NCI-H2196 treated with DMSO at 0.1 percent for 48 hours (cell line): ENCODE results near the gene TJP3.
"Not testable (repeated sequence)": the region's sequence is repeated elsewhere in the genome, so short reads cannot be mapped to it uniquely, and the experiment has no call there.

ENCODE experiments used
- DNase-seq: peaks from one replicate; lab custom pipeline; 2025; ENCODE audit not compliant: unreplicated experiment; lab: John Stamatoyannopoulos, UW

Gene TJP3, protein sequence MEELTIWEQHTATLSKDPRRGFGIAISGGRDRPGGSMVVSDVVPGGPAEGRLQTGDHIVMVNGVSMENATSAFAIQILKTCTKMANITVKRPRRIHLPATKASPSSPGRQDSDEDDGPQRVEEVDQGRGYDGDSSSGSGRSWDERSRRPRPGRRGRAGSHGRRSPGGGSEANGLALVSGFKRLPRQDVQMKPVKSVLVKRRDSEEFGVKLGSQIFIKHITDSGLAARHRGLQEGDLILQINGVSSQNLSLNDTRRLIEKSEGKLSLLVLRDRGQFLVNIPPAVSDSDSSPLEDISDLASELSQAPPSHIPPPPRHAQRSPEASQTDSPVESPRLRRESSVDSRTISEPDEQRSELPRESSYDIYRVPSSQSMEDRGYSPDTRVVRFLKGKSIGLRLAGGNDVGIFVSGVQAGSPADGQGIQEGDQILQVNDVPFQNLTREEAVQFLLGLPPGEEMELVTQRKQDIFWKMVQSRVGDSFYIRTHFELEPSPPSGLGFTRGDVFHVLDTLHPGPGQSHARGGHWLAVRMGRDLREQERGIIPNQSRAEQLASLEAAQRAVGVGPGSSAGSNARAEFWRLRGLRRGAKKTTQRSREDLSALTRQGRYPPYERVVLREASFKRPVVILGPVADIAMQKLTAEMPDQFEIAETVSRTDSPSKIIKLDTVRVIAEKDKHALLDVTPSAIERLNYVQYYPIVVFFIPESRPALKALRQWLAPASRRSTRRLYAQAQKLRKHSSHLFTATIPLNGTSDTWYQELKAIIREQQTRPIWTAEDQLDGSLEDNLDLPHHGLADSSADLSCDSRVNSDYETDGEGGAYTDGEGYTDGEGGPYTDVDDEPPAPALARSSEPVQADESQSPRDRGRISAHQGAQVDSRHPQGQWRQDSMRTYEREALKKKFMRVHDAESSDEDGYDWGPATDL

GRCh38 chr19:3708207-3708931, at the start of gene TJP3:
TJP3 (plus strand) TSS chr19:3708384; CDS start chr19:3728433, 20,049 bp downstream.
- DNase-seq: peak; percentile 36

- DNase-seq: no peak
Observed at GRCh38 chr19:3658870-3659745, 49.1 kb upstream of the TJP3 start.

DNA sequence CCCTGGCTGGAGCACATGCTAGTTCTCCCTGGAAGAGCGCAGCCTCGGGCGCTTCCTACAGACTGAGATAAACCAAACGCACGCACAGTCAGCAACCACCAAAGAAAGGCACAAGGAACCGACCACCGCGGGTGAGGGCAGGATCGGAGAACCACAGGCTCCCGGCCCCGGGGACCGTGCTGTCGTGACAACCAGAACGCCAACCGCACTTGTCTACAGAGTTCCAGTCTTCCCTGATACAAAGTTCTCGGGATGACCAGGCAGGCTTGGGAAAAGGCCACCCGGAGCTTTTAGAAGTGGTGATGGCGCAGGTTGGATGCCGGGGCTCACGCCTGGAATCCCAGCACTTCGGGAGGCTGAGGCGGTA, 48.5 kb upstream of the TJP3 start:
- DNase-seq: no peak

GRCh38 chr19:3660493-3661219, 47.5 kb upstream of the TJP3 start:
- DNase-seq: no peak

DNA sequence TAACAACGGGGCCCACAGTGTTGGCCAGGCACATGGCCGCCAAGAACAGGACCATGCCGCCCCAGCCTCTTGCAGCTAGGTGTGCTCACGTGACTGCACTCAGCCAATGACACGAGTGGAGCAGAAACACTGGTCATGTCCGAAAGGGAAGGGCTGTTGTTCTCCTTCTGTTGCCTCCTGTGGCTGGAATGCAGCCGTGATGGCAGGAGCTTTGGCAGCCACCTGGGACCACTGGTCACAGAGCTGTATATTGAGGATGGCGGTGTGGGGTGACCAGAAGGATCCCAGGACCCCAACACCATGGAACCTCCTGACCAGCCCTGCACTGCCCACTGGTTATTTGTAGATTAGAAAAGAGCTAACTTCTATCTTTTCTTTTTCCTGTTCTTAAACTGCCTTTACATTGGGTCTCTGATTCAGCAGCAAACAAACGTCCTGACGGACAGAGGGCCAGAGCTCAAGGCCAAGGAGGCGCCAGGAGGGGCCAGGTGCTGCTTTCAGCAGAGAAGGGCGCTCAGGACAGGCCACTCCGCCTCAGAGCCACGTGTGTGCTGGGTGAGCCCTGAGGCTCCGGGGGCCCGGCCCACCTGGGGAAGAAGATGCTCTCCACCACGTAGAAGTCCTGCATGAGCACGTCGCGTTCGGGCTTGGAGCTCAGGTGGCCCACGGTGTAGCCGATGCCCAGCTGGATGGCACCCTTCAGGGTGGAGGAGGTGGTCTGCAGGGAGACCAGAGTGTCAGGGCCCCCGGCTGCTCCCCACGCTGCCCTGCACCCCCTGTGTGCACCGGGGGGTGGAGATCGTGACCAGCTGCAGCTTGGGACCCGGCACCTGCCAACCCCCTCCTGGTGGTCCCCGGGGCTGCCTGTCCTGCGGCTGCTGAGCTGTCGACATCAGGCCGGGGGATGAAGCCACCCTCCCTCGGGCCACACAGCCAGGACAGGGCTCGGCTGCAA, 46.6 kb upstream of the TJP3 start:
- DNase-seq: no peak

DNA sequence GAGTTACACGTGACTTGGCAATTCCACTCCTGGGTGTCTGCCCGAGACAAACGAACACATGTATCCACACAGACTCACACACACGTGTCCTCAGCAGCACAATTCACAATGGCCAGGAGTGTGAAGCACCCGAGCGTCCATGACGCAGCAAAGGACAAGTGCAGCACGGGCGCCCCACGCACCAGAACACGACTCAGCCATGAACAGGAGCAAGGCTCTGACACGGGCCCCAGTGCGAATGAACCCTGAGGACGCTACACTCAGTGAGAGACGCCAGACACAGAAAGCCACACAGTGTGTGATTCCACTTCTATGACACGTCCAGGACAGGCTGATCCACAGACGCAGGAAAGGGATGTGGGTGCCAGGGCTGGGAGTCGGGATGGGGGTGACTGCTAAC, 44.3 kb upstream of the TJP3 start:
- DNase-seq: no peak

DNA sequence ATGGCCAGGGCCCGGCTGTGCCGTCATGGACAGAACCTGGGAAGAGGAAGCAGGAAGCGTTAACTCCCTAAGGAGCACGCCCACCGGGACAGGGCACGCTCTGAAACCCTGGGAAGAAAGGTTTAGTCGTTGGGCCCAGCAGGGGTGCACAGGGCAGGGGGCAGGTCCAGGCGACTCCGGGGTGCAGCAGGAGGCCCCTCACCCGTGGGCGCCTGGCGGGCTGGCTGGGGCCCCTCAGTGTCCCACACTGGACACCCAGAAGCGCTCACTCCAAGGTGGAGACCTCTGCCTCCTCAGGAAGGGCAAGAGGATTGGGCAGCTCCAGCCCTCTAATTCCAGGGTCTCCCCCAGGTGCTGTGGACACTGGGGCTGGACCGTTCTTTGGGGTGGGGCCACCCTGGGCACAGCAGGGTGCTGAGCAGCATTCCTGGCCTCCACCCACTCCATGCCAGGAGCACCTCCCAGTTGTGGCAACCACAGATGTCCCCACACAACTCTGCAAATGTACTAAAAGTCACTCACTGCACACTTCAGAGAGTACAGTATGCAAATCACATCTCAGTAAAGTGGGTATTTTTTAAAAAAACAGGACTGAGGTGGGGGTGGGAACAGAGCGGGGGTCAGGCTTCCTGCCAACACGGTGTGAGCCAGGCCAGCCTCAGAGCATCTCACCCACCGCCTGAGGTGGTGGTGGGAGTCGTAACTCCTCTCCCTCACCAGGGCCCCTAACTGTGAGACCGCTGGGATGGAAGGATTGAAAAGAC, 43.1 kb upstream of the TJP3 start:
- DNase-seq: no peak

GRCh38 chr19:3665681-3666544, 42.3 kb upstream of the TJP3 start:
- DNase-seq: peak; percentile 30

- DNase-seq: not testable (repeated sequence)
Observed at GRCh38 chr19:3666545-3666856, 41.7 kb upstream of the TJP3 start.

DNA sequence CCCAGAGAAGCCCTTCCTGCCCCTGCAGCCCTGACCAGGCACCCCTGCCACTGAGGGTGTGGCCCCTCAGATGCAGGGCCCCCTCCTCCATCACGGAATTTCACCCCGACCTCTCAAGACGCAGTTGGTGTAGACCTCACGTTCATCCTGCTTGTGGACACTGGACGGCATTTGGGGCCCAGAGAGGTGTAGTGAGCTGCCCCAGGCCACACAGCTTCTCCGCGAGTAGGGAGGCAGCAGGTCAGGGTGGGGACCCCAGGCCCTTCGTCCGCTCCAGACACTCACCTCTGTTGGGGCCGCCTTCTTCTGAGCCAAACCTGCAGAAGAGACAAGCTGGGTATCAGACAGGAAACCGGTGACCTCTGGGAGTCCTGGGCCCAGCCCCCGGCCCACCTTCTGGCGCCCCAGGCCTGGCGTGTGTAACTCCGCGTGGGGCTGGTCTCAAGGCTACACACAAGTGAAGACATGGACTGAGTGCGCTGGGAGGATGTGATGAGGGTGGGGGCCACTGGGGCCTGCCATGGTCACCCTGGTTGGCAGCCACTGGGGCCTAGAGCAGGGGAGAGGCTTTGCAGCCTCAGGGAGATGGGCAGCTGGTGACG, 41.0 kb upstream of the TJP3 start:
- DNase-seq: no peak

DNA sequence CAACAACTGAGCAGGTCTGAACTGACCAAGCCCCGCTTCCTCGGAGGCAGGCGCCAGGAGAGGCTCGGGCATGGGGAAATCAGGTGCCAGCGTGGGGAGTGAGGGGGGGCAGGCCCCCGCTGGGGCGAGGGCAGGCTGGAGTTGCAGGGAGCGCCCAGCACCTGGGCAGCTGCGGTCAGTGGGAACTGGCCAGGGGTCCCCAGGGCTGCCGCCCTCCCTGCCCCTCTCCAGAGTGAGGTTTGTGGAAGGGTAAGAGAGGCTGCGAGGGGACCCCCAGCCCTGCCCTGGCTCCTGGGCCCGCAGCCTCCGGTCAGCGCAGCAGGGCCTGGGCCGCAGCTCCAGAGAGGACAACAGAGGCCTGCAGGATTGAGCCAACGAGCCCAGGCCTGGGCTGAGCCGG, 40.4 kb upstream of the TJP3 start:
- no peak for DNase-seq

DNA sequence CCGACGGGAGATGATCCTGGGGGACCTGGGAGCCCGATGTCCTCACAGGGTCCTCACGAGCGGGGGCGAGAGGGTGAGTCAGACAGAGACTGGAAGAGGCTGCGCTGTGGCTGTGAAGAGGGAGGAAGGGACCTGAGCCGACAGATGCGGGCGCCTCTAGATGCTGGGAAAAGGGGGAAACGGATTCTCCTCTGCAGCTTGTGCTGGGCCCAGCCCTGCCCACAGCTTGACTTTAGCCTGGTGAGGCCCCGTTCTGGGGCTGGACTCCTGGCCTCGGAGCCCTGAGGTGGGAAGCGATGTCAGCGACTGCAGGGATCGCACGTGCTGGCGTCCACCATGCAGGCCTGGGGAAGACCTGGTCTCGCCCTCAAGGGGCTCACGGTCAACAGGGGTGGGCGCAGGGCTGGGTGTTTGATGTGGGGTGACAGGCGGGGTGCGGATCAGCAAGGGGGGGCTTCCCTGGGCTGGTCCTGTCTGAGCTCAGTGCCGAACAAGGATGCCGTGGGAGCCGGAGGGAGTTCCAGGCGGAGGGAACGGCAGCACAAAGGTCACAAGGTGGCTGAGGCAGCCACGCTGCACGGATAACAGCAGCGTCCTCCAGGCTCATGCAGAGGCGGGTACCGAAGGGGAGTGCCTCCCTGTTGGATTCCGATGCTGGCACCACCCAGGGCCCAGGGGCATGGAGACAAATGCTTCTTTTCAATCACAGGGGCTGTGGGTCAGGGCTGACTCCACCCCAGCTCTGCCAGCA, 39.7 kb upstream of the TJP3 start:
- DNase-seq: no peak

GRCh38 chr19:3669082-3669946, 38.9 kb upstream of the TJP3 start:
- no peak for DNase-seq

- no peak for DNase-seq
Observed at GRCh38 chr19:3669947-3670795, 38.0 kb upstream of the TJP3 start.
